ENCODE measurements around the gene IRAK2. TPM values are rescaled to one million over a fixed set of nuclear protein-coding genes. Genes with fewer than 3 reads are reported as not detected.

IRAK2 gene
- total RNA-seq, 1 donor, result 4.0 TPM

- Histone ChIP-seq H3K9me3 (ENCODE audit: low read depth, low read length) (no peaks in the 10 kb centered on the region), H3K4me1 (ENCODE audit: insufficient read depth, low read length) (peaks cover 12% of the 10 kb centered on the region), H3K4me2 (ENCODE audit: insufficient read depth, low read length) (no peak overlapping the region), H3K4me3 (ENCODE audit: insufficient read depth, low read length) (no peak overlapping the region), H3K27ac (ENCODE audit: low read depth, low read length) (no peak overlapping the region), H3K79me2 (ENCODE audit: insufficient read depth, low read length) (peaks cover 60% of the 10 kb centered on the region), H3K36me3 (ENCODE audit: insufficient read depth, low read length) (peaks cover 40% of the 10 kb centered on the region), H3K27me3 (ENCODE audit: insufficient read depth, low read length) (no peaks in the 10 kb centered on the region), H4K20me1 (ENCODE audit: insufficient read depth, low read length) (peaks cover 28% of the 10 kb centered on the region), H2AFZ (ENCODE audit: low read length) (no peak overlapping the region)
- TF ChIP-seq, protein P1, sequence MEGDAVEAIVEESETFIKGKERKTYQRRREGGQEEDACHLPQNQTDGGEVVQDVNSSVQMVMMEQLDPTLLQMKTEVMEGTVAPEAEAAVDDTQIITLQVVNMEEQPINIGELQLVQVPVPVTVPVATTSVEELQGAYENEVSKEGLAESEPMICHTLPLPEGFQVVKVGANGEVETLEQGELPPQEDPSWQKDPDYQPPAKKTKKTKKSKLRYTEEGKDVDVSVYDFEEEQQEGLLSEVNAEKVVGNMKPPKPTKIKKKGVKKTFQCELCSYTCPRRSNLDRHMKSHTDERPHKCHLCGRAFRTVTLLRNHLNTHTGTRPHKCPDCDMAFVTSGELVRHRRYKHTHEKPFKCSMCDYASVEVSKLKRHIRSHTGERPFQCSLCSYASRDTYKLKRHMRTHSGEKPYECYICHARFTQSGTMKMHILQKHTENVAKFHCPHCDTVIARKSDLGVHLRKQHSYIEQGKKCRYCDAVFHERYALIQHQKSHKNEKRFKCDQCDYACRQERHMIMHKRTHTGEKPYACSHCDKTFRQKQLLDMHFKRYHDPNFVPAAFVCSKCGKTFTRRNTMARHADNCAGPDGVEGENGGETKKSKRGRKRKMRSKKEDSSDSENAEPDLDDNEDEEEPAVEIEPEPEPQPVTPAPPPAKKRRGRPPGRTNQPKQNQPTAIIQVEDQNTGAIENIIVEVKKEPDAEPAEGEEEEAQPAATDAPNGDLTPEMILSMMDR (IDR thresholded peaks at IDR 0.05; ENCODE audit: extremely low read depth, low read depth, low read length), result no peak
- no peak for DNase-seq (ENCODE audit: insufficient read length, low spot score, missing footprints)
These were observed 19.0 kb upstream of the IRAK2 start for GRCh38 chr3:10145685-10146084.

DNA sequence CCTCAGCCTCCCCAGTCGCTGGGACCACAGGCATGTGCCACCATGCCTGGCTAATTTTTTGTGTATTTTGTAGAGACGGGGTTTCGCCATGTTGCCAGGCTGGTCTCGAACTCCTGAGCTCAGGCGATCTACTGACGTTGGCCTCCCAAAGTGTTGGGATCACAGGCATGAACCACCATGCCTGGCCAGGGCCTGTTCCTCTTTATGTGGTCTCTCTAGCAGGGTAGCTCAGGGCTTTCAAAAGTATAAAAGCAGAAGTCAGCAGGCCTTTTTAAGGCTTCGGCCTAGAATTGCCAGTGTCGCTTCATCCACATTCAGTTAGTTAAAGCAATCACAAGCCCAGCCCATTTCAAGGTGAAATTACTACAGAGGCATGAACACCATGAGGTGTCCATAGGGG is 15.5 kb upstream of the IRAK2 start:
- peaks cover 55% of the 10 kb centered on the region for H3K36me3 ChIP-seq (ENCODE audit: insufficient read depth, low read length)
- no peaks in the 10 kb centered on the region for H3K4me1 ChIP-seq (ENCODE audit: insufficient read depth, low read length)
- H3K27me3 ChIP-seq (ENCODE audit: insufficient read depth, low read length), result no peaks in the 10 kb centered on the region
- H3K79me2 ChIP-seq (ENCODE audit: insufficient read depth, low read length), result peaks cover 38% of the 10 kb centered on the region
- H3K27ac ChIP-seq (ENCODE audit: low read depth, low read length), result no peak overlapping the region
- H3K4me3 ChIP-seq (ENCODE audit: insufficient read depth, low read length), result no peak overlapping the region
- H3K9me3 ChIP-seq (ENCODE audit: low read depth, low read length), result no peaks in the 10 kb centered on the region
- no peak for DNase-seq (ENCODE audit: insufficient read length, low spot score, missing footprints)
- H3K4me2 ChIP-seq (ENCODE audit: insufficient read depth, low read length), result no peak overlapping the region
- peaks cover 19% of the 10 kb centered on the region for H4K20me1 ChIP-seq (ENCODE audit: insufficient read depth, low read length)
- TF ChIP-seq, protein P1 (IDR thresholded peaks at IDR 0.05; ENCODE audit: extremely low read depth, low read depth, low read length), result no peak
- H2AFZ ChIP-seq (ENCODE audit: low read length), result no peak overlapping the region

- H3K27me3 ChIP-seq (ENCODE audit: insufficient read depth, low read length), result no peaks in the 10 kb centered on the region
- no peaks in the 10 kb centered on the region for H3K4me1 ChIP-seq (ENCODE audit: insufficient read depth, low read length)
- no peaks in the 10 kb centered on the region for H3K9me3 ChIP-seq (ENCODE audit: low read depth, low read length)
- H4K20me1 ChIP-seq (ENCODE audit: insufficient read depth, low read length), result peaks cover 13% of the 10 kb centered on the region
- H3K36me3 ChIP-seq (ENCODE audit: insufficient read depth, low read length), result peaks cover 53% of the 10 kb centered on the region
- H3K4me3 ChIP-seq (ENCODE audit: insufficient read depth, low read length), result no peak overlapping the region
- no peak for DNase-seq (ENCODE audit: insufficient read length, low spot score, missing footprints)
- peaks cover 22% of the 10 kb centered on the region for H3K79me2 ChIP-seq (ENCODE audit: insufficient read depth, low read length)
- TF ChIP-seq, protein P1 (IDR thresholded peaks at IDR 0.05; ENCODE audit: extremely low read depth, low read depth, low read length), result no peak
- no peak overlapping the region for H3K27ac ChIP-seq (ENCODE audit: low read depth, low read length)
- no peak overlapping the region for H3K4me2 ChIP-seq (ENCODE audit: insufficient read depth, low read length)
- H2AFZ ChIP-seq (ENCODE audit: low read length), result no peak overlapping the region
These were observed 13.7 kb upstream of the IRAK2 start for GRCh38 chr3:10150987-10151386.

DNA sequence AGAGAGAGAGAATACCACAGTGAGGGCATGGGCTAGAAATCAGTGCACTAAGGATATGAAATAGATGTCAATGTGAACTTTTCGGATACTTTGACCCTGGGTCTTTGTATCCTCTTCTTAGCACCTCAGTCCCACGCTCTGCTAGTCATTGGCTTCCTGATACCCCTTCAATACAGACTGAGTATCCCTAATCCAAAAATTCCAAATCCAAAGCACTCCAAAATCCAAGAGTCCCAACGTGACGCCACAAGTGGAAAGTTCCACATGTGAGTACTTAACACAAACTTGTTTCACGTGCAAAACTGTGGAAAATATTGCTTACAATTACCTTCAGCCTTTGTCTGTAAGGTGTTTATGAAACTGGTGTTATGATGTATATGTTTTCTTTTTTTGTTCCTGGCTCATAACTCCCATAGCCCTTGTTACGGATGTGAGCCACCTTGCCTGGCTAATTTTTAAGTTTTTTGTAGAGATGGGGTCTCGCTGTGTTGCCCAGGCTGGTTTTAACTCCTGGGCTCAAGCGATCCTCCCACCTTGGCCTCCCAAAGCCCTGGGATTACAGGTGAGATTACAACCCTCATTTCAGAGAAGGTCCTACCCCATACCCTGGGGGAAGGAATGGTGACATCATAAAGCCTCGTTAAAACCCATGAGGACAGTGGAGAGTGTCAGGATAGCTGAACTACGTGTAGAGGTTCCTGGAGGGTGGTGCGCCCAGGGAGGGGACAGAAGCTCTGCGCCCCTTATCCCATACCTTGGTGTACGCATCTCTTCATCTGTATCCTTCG is 10.2 kb upstream of the IRAK2 start:
- no peak for DNase-seq (ENCODE audit: insufficient read length, low spot score, missing footprints)
- no peaks in the 10 kb centered on the region for H3K9me3 ChIP-seq (ENCODE audit: low read depth, low read length)
- no peaks in the 10 kb centered on the region for H3K27me3 ChIP-seq (ENCODE audit: insufficient read depth, low read length)
- peaks cover 6% of the 10 kb centered on the region for H4K20me1 ChIP-seq (ENCODE audit: insufficient read depth, low read length)
- H3K27ac ChIP-seq (ENCODE audit: low read depth, low read length), result no peak overlapping the region
- H3K79me2 ChIP-seq (ENCODE audit: insufficient read depth, low read length), result peaks cover 2% of the 10 kb centered on the region
- no peak overlapping the region for H3K4me3 ChIP-seq (ENCODE audit: insufficient read depth, low read length)
- H2AFZ ChIP-seq (ENCODE audit: low read length), result no peak overlapping the region
- TF ChIP-seq, protein P1 (IDR thresholded peaks at IDR 0.05; ENCODE audit: extremely low read depth, low read depth, low read length), result no peak
- peaks cover 34% of the 10 kb centered on the region for H3K36me3 ChIP-seq (ENCODE audit: insufficient read depth, low read length)
- no peak overlapping the region for H3K4me2 ChIP-seq (ENCODE audit: insufficient read depth, low read length)
- H3K4me1 ChIP-seq (ENCODE audit: insufficient read depth, low read length), result no peaks in the 10 kb centered on the region

Measured in osteoblast (primary cell).